Endothelial cell of umbilical vein (primary cell): ENCODE data around the gene SYCP1. TPM values are rescaled to one million over a fixed set of nuclear protein-coding genes. Genes with fewer than 3 reads are reported as not detected.

ENCODE experiments used
- BruUV-seq: library from RNA; stranded (reverse); fragments of 400-500 nt; replicated peaks from 2 replicates; lab custom pipeline; 2021; lab: Mats Ljungman, UMichigan
- CTCF ChIA-PET: fragments of 300-600, 350-600 bp; sonication (Branson Sonifier 250); formaldehyde crosslinking; loops from one replicate; lab custom pipeline; 2021; ENCODE audit warnings: antibody characterized with exemption, inconsistent platforms; lab: Charles Lee
- POLR2A ChIA-PET: fragments of 300-600, 350-600 bp; sonication (Branson Sonifier 250); formaldehyde crosslinking; loops from one replicate; lab custom pipeline; 2021; ENCODE audit warnings: antibody characterized with exemption, inconsistent platforms; lab: Charles Lee
- DNase-seq: peaks from one replicate; pipeline ENCODE4 v3.0.0-alpha.2; 2011; ENCODE audit warnings: low read depth, low spot score
- FAIRE-seq: peaks from 2 replicates; lab custom pipeline; 2011; peaks lifted over from hg19 to GRCh38; lab: Jason Lieb, UNC
- H2AFZ ChIP-seq: 2 replicates; pipeline ENCODE4 v1.6.0; 2012; ENCODE audit warnings: low read depth, low read length, control low read depth, inconsistent platforms
- H3K27ac ChIP-seq: 2 replicates; pipeline ENCODE4 v1.5.1; 2011; ENCODE audit warnings: low read depth, mild to moderate bottlenecking, control low read depth, low read length, moderate library complexity; ENCODE audit not compliant: insufficient read depth
- H3K27me3 ChIP-seq, 2 experiments: 2 replicates each; pipeline versions ENCODE4 v1.6.0 to v1.6.1; 2011; ENCODE audit warnings: low read length in 2 of 2, mixed read lengths in 1 of 2; ENCODE audit not compliant: control insufficient read depth in 2 of 2, insufficient read depth in 2 of 2
- H3K36me3 ChIP-seq, 2 experiments: 2 replicates in 1 of 2; 3 replicates in 1 of 2; pipeline ENCODE4 v1.5.1; 2011; ENCODE audit warnings: low read length in 2 of 2, mild to moderate bottlenecking in 1 of 2, moderate library complexity in 1 of 2; ENCODE audit not compliant: control insufficient read depth in 2 of 2, insufficient read depth in 2 of 2; ENCODE audit errors: extremely low read depth in 1 of 2
- H3K4me1 ChIP-seq: 3 replicates; pipeline ENCODE4 v1.5.1; 2011; ENCODE audit warnings: mild to moderate bottlenecking, low read length; ENCODE audit not compliant: control insufficient read depth, insufficient read depth; ENCODE audit errors: extremely low read depth
- H3K4me2 ChIP-seq: 2 replicates; pipeline ENCODE4 v1.6.1; 2011; ENCODE audit warnings: low read length, control low read depth, mixed read lengths; ENCODE audit not compliant: insufficient read depth
- H3K4me3 ChIP-seq, 3 experiments: fragments of 200-600 bp in 1 of 3; sonication (generic), shearing (Covaris generic) in 1 of 3; replicated peaks in 1 of 3; 2 replicates each; pipeline ENCODE4 v1.5.1; 2011 to 2016; ENCODE audit warnings: control low read depth in 3 of 3, low read length in 3 of 3, mild to moderate bottlenecking in 2 of 3, inconsistent platforms in 1 of 3, low read depth in 1 of 3, moderate library complexity in 1 of 3; ENCODE audit not compliant: insufficient read depth in 1 of 3
- H3K79me2 ChIP-seq: 2 replicates; pipeline ENCODE4 v1.6.0; 2012; ENCODE audit warnings: low read length, inconsistent platforms; ENCODE audit not compliant: control insufficient read depth, insufficient read depth
- H3K9ac ChIP-seq: replicated peaks from 2 replicates; pipeline ENCODE3; 2011; ENCODE audit warnings: low read length, control low read depth; ENCODE audit not compliant: insufficient read depth; ENCODE audit errors: extremely low read depth
- H3K9me1 ChIP-seq: replicated peaks from 3 replicates; pipeline ENCODE4 v1.6.0; 2011; ENCODE audit warnings: mild to moderate bottlenecking, low read length; ENCODE audit not compliant: control insufficient read depth, insufficient read depth; ENCODE audit errors: extremely low read depth
- H3K9me3 ChIP-seq: replicated peaks from 2 replicates; pipeline ENCODE4 v1.5.1; 2012; ENCODE audit warnings: low read length, inconsistent platforms; ENCODE audit not compliant: control insufficient read depth, insufficient read depth
- H4K20me1 ChIP-seq: replicated peaks from 2 replicates; pipeline ENCODE3; 2011; ENCODE audit warnings: mild to moderate bottlenecking, low read length; ENCODE audit not compliant: control insufficient read depth, insufficient read depth; ENCODE audit errors: extremely low read depth
- CTCF ChIP-seq, 2 donors: IDR thresholded peaks; 1 replicate in 1 of 2; 2 replicates in 1 of 2; pipeline ENCODE4 v1.5.1; 2011; ENCODE audit warnings: low read length in 2 of 2, mild to moderate bottlenecking in 2 of 2, moderate library complexity in 2 of 2, control low read depth in 1 of 2, inconsistent platforms in 1 of 2, low read depth in 1 of 2; ENCODE audit not compliant: insufficient read depth in 1 of 2; ENCODE audit errors: extremely low read depth in 1 of 2
- EZH2 ChIP-seq: IDR thresholded peaks from 2 replicates; pipeline ENCODE4 v1.6.1; 2012; ENCODE audit warnings: borderline replicate concordance, low read depth, mild to moderate bottlenecking, moderate library complexity, low read length, inconsistent platforms; ENCODE audit not compliant: severe bottlenecking
- FOS ChIP-seq: IDR thresholded peaks from 2 replicates; pipeline ENCODE4 v1.6.1; 2011; ENCODE audit warnings: mild to moderate bottlenecking, low read length, moderate library complexity, borderline replicate concordance; ENCODE audit not compliant: insufficient read depth
- GATA2 ChIP-seq: IDR thresholded peaks from 2 replicates; pipeline ENCODE4 v1.7.0; 2011; ENCODE audit warnings: low read depth, mild to moderate bottlenecking, moderate library complexity, mixed read lengths, low read length; ENCODE audit not compliant: insufficient read length, insufficient read depth
- JUN ChIP-seq: IDR thresholded peaks from 2 replicates; pipeline ENCODE4 v1.6.1; 2011; ENCODE audit warnings: borderline replicate concordance, low read depth; ENCODE audit not compliant: insufficient read length, insufficient read depth
- MAX ChIP-seq: IDR thresholded peaks from 2 replicates; pipeline ENCODE4 v1.6.1; 2011; ENCODE audit not compliant: insufficient read depth, insufficient read length
- MYC ChIP-seq: IDR thresholded peaks from one replicate; pipeline ENCODE4 v1.6.1; 2011; ENCODE audit warnings: mild to moderate bottlenecking, low read depth, low read length
- POLR2A ChIP-seq: IDR thresholded peaks from 2 replicates; pipeline ENCODE4 v1.6.1; 2012; ENCODE audit warnings: low read depth, mild to moderate bottlenecking, control low read depth, low read length
- POLR2AphosphoS5 ChIP-seq: IDR thresholded peaks from 2 replicates; pipeline ENCODE4 v1.6.1; 2012; ENCODE audit warnings: low read depth, mild to moderate bottlenecking, control low read depth, low read length, moderate library complexity; ENCODE audit not compliant: insufficient read depth
- dilution Hi-C: fragments of 300-500 bp; cut with MboI; formaldehyde crosslinking; loops from one replicate; pipeline ENCODE4 v1.15.0; 2019; ENCODE audit warnings: low sequenced_read_pairs; ENCODE audit not compliant: extremely low pct_ligation_motif_present
- intact Hi-C: fragments of 100-400 bp; cut with micrococcal nuclease; formaldehyde crosslinking; loops from one replicate; pipeline ENCODE4 v1.10.0; 2022
- polyA plus RNA-seq, 4 experiments: library from polyadenylated mRNA; depleted of rRNA in 3 of 4; stranded (reverse) in 3 of 4; unstranded in 1 of 4; fragments of >200 nt; gene quantifications; 2 replicates each; pipeline versions ENCODE4 v1.2.1 to v1.2.3, GENCODE V29; 2011 to 2012; ENCODE audit warnings: missing spikeins in 1 of 4
- total RNA-seq: library from RNA; stranded (reverse); gene quantifications from 2 replicates; pipeline ENCODE4 v1.2.3, GENCODE V29; 2021

The SYCP1 gene
- total and polyA plus RNA-seq, 2 donors (not counting 3 experiments of a cell fraction or from before 2014, with no cell fraction given) = not detected

- no peaks in the 10 kb centered on the region for H3K36me3 ChIP-seq
- H3K4me2 ChIP-seq = no peak overlapping the region
- H3K9me1 ChIP-seq = no peaks in the 10 kb centered on the region
- no peaks in the 10 kb centered on the region for H3K9me3 ChIP-seq
- peaks cover 2% of the 10 kb centered on the region for H3K4me1 ChIP-seq
- intact Hi-C loops = no loop called here
- no peak overlapping the region for H3K4me3 ChIP-seq
- no TSS peak for BruUV-seq
- no peaks in the 10 kb centered on the region for H4K20me1 ChIP-seq
- H3K79me2 ChIP-seq = no peaks in the 10 kb centered on the region
- ChIA-PET CTCF (no interaction called here), POLR2A (no interaction called here)
- DNase-seq (no peak), FAIRE-seq (no peak)
- H3K9ac ChIP-seq = no peak overlapping the region
- no peak for TF ChIP-seq GATA2
- TF ChIP-seq EZH2 = no peak
- no peak for TF ChIP-seq POLR2AphosphoS5
- no peak for TF ChIP-seq POLR2A
- no peak for TF ChIP-seq MAX
- TF ChIP-seq MYC = no peak
- no peak for TF ChIP-seq JUN
- no peak for TF ChIP-seq CTCF (IDR thresholded peaks at IDR 0.05; ENCODE audit: extremely low read depth in 1 of 2, insufficient read depth in 1 of 2, low read depth in 1 of 2, low read length in 2 of 2)
- TF ChIP-seq FOS = no peak
- peaks cover 16 to 27% of the 10 kb centered on the region in 2 experiments for H3K27me3 ChIP-seq
- dilution Hi-C loops = no loop called here
- no peak overlapping the region for H2AFZ ChIP-seq
- no peak overlapping the region for H3K27ac ChIP-seq
Observed at GRCh38 chr1:114853584-114853983, 1.1 kb upstream of the SYCP1 start.
